Gastrocnemius medialis (tissue), 4 donors: ENCODE results near the gene UBE3B. TPM values are rescaled to one million over a fixed set of nuclear protein-coding genes. Genes with fewer than 3 reads are reported as not detected.

Source experiments
- ATAC-seq, 2 donors: fragments of 150-250 bp; one replicate each; pipeline ENCODE4 v1.9.1; 2016
- DNase-seq, 2 donors: peaks; one replicate each; pipeline ENCODE4 v3.0.0-alpha.2; 2019
- H3K27ac ChIP-seq, 4 donors: fragments of 200-600 bp; sonication (generic); 1 replicate in 1 of 4; 2 replicates in 3 of 4; pipeline ENCODE4 v1.5.1; 2016 to 2018; ENCODE audit warnings: mild to moderate bottlenecking in 2 of 4, moderate library complexity in 1 of 4
- H3K27me3 ChIP-seq, 3 donors: fragments of 200-600 bp; sonication (generic) in 2 of 3; 1 replicate in 1 of 3; 2 replicates in 2 of 3; pipeline versions ENCODE4 v1.5.1 to v1.6.0; 2016 to 2019; ENCODE audit warnings: mild to moderate bottlenecking in 1 of 3, moderate library complexity in 1 of 3
- H3K36me3 ChIP-seq, 2 donors: fragments of 200-600 bp; sonication (generic) in 1 of 2; one replicate each; pipeline ENCODE4 v1.5.1; 2017 to 2018
- H3K4me1 ChIP-seq, 2 donors: fragments of 200-600 bp; sonication (generic) in 1 of 2; one replicate each; pipeline ENCODE4 v1.5.1; 2016 to 2017; ENCODE audit warnings: mild to moderate bottlenecking in 2 of 2
- H3K4me3 ChIP-seq, 4 donors: fragments of 200-600 bp; sonication (generic) in 3 of 4; 1 replicate in 1 of 4; 2 replicates in 3 of 4; pipeline ENCODE4 v1.5.1; 2016 to 2019; ENCODE audit warnings: mild to moderate bottlenecking in 2 of 4
- H3K9me3 ChIP-seq, 3 donors: fragments of 200-600 bp; sonication (generic) in 2 of 3; 1 replicate in 1 of 3; 2 replicates in 2 of 3; pipeline ENCODE4 v1.5.1; 2016 to 2019
- POLR2A ChIP-seq, 2 donors: fragments of 450-650 bp; IDR thresholded peaks; one replicate each; pipeline ENCODE4 v1.6.1; 2017; ENCODE audit warnings: antibody characterized with exemption in 2 of 2, mild to moderate bottlenecking in 2 of 2, moderate library complexity in 2 of 2
- in situ Hi-C, 4 donors: fragments of 200-750 bp; cut with MboI; loops; one replicate each; pipeline versions ENCODE4 v1.15.0 to v1.8.0; 2017; ENCODE audit warnings: low sequenced_read_pairs in 4 of 4
- intact Hi-C: fragments of 100-400 bp; cut with DNase I; formaldehyde crosslinking; loops from one replicate; pipeline ENCODE4 v1.15.1; 2023; ENCODE audit warnings: low total_unique reads
- total RNA-seq, 4 donors: library from RNA; depleted of rRNA; stranded (reverse); fragments of >200 nt; gene quantifications; one replicate each; pipeline versions ENCODE4 v1.1.0 to v1.2.3, GENCODE V29; 2016
- TF ChIP-seq, protein P1 (sequence below), 5 experiments: fragments of 450-650 bp in 3 of 5; fragments of 200-600 bp in 2 of 5; sonication (generic) in 2 of 5; IDR thresholded peaks in 4 of 5; conservative IDR thresholded peaks in 1 of 5; 1 replicate in 4 of 5; 2 replicates in 1 of 5; pipeline ENCODE4 v1.5.1; 2016 to 2019; ENCODE audit warnings: antibody characterized with exemption in 5 of 5, mild to moderate bottlenecking in 3 of 5, moderate library complexity in 3 of 5

UBE3B gene
- total RNA-seq, 4 donors from 2014 or later: 44.8 to 58.2 (median 55.9) TPM

DNA sequence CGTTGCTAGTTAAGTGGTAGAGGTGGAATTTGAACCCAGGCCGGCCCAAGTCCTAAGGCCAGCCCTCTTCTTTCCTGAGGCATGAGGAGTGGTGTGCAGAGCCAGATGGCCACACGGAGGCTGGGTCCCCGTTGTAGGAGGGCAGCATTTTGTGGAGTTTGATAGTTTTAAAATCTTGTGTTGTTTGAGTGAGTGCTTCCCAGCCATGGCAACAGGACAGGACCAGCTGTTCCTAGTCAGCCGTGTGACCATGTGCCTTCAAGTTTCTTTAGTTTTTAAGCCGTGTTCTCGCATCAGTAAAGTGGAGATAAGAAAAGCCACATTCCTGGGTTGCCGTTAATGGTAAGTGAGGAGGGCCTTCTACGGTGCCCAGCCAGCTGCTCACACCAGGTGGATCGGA, 44.4 kb downstream of the UBE3B start:
- Histone ChIP-seq H3K9me3 (no peaks in the 10 kb centered on the region), H3K4me1 (peaks cover 0 to 8% of the 10 kb centered on the region in 2 donors), H3K36me3 (peaks cover 0 to 96% of the 10 kb centered on the region in 2 donors), H3K4me3 (no peak overlapping the region), H3K27me3 (no peaks in the 10 kb centered on the region), H3K27ac (no peak overlapping the region)
- in situ Hi-C loops (loop anchor here in 2 of 4 donors (10.0 kb wide), 1 partner anchor 253 kb away; no protein-coding TSS in a partner anchor), intact Hi-C loops (no loop called here)
- ATAC-seq (no peak), DNase-seq (no peak)
- TF ChIP-seq, protein P1, sequence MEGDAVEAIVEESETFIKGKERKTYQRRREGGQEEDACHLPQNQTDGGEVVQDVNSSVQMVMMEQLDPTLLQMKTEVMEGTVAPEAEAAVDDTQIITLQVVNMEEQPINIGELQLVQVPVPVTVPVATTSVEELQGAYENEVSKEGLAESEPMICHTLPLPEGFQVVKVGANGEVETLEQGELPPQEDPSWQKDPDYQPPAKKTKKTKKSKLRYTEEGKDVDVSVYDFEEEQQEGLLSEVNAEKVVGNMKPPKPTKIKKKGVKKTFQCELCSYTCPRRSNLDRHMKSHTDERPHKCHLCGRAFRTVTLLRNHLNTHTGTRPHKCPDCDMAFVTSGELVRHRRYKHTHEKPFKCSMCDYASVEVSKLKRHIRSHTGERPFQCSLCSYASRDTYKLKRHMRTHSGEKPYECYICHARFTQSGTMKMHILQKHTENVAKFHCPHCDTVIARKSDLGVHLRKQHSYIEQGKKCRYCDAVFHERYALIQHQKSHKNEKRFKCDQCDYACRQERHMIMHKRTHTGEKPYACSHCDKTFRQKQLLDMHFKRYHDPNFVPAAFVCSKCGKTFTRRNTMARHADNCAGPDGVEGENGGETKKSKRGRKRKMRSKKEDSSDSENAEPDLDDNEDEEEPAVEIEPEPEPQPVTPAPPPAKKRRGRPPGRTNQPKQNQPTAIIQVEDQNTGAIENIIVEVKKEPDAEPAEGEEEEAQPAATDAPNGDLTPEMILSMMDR (IDR thresholded peaks at IDR 0.05 in 4 of 5, conservative IDR thresholded peaks at IDR 0.05 in 1 of 5): no peak
- no peak for TF ChIP-seq POLR2A (IDR thresholded peaks at IDR 0.05)

DNA sequence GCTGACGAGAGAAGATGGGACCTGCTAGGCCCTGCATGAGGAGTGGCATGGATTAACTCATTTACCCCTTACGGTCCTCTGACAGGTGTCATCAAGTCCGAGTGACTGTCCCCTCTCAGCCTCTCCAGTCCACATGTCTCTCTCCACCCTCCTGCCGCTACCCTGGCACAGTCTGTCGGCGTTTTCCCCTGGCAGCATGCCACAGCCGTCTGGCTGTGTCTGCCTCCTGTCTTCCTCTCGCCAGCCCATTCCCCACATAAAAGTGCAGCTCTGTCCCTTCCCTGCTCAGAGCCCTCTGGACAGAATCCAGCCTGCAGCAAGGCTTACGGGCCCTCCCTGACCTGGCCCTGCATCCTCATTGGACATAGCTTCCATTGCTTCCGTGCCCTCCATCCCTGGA, 45.6 kb downstream of the UBE3B start:
- no peak for ATAC-seq
- H3K4me1 ChIP-seq: peaks cover 0 to 8% of the 10 kb centered on the region in 2 donors
- H3K27me3 ChIP-seq: no peaks in the 10 kb centered on the region
- peaks cover 0 to 96% of the 10 kb centered on the region in 2 donors for H3K36me3 ChIP-seq
- H3K27ac ChIP-seq: no peak overlapping the region
- H3K4me3 ChIP-seq: no peak overlapping the region
- intact Hi-C loops: no loop called here
- DNase-seq: no peak
- TF ChIP-seq POLR2A (IDR thresholded peaks at IDR 0.05): no peak
- TF ChIP-seq, protein P1 (IDR thresholded peaks at IDR 0.05 in 4 of 5, conservative IDR thresholded peaks at IDR 0.05 in 1 of 5): no peak
- in situ Hi-C loops: loop anchor here in 2 of 4 donors (10.0 kb wide), 1 partner anchor 252 kb away; no protein-coding TSS in a partner anchor
- no peaks in the 10 kb centered on the region for H3K9me3 ChIP-seq

DNA sequence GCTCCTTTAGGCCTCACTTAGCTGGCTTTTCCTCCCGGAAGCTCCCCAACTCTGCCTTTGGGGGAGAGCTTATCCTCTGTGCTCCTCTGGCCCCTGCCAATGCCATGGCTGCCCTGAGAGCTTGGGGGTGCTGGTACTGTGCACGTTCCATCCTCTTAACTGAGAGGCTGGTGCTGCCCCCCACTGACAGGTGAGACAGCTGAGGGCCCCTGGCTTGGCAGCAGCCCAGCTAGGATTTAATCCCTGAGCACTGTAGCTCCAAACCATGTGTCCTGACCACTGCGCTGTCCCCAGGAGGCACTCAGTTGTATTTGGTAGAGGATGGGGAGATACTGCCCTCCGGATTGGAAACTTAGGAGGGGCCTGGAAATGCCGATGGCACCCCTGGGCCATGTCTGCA, 46.1 kb downstream of the UBE3B start:
- H3K27ac ChIP-seq: no peak overlapping the region
- peaks cover 0 to 7% of the 10 kb centered on the region in 2 donors for H3K4me1 ChIP-seq
- no peak for DNase-seq
- intact Hi-C loops (no loop called here), in situ Hi-C loops (loop anchor here in 2 of 4 donors (10.0 kb wide), 1 partner anchor 251 kb away; no protein-coding TSS in a partner anchor)
- no peak for ATAC-seq
- no peak overlapping the region for H3K4me3 ChIP-seq
- peaks cover 0 to 96% of the 10 kb centered on the region in 2 donors for H3K36me3 ChIP-seq
- H3K9me3 ChIP-seq: no peaks in the 10 kb centered on the region
- TF ChIP-seq, protein P1 (IDR thresholded peaks at IDR 0.05 in 4 of 5, conservative IDR thresholded peaks at IDR 0.05 in 1 of 5): no peak
- TF ChIP-seq POLR2A (IDR thresholded peaks at IDR 0.05): no peak
- no peaks in the 10 kb centered on the region for H3K27me3 ChIP-seq

DNA sequence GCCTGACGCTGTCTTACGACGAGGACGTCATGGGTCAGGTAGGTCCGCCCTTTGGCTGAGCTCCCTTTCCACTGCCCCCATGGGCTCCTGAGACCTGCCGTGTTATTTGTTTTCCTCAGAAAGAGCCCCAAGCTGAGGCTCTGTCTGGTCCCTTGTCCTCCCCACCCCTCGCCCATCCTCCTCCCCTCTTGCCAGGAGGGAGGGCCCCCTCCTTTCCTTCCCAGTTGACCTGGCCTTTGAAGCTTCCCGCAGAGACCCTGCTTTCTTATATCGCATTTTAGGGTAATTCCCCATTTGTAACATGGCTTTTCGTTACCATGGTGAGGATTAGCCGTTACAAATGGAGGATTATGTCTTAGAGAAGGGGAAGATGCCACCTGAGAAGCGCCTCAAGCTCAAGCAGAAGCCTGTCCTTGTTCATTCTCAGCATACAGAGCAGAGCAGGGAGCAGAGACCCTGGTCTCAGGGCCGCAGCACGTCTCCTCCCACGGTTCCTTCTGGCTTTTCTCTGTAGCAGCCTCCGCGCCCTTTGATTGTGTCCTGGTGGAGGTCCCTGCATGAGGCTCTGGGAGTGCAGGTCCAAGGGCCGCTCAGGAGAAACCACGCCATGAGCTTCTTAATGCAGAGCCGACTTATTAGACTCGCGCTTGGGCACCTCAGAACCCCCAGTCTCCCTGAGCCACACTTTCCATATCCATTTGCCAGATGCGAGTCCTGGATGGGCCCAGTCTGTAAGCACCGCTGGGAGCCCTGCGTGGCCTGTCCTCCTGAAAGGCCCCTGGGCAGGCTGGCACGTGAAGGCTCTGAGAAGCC, 47.2 kb downstream of the UBE3B start:
- H3K36me3 ChIP-seq: peaks cover 0 to 97% of the 10 kb centered on the region in 2 donors
- no peaks in the 10 kb centered on the region for H3K27me3 ChIP-seq
- TF ChIP-seq, protein P1 (IDR thresholded peaks at IDR 0.05 in 4 of 5, conservative IDR thresholded peaks at IDR 0.05 in 1 of 5): no peak
- no peak for TF ChIP-seq POLR2A (IDR thresholded peaks at IDR 0.05)
- DNase-seq (no peak), ATAC-seq (no peak)
- intact Hi-C loops: no loop called here
- H3K4me1 ChIP-seq: no peaks in the 10 kb centered on the region
- in situ Hi-C loops: loop anchor here in 2 of 4 donors (10.0 kb wide), 1 partner anchor 250 kb away; no protein-coding TSS in a partner anchor
- H3K27ac ChIP-seq: no peak overlapping the region
- no peak overlapping the region for H3K4me3 ChIP-seq
- H3K9me3 ChIP-seq: no peaks in the 10 kb centered on the region
